Measurements from ENCODE around the gene DIAPH2.

Gene DIAPH2

GRCh38 chrX:97367125-97367524 is 682.5 kb downstream of the DIAPH2 start:
- Histone ChIP-seq H3K36me3 (ENCODE audit: control insufficient read depth in 2 of 2, insufficient read depth in 1 of 2, low read length in 2 of 2) (no peaks in the 10 kb centered on the region), H3K27ac (ENCODE audit: extremely low read depth, low read depth, low read length) (no peak overlapping the region), H3K4me3 (ENCODE audit: low read depth, low read length) (no peak overlapping the region), H3K4me1 (ENCODE audit: control insufficient read depth, insufficient read depth, low read length) (no peaks in the 10 kb centered on the region), H3K9me3 (ENCODE audit: control insufficient read depth, insufficient read depth, low read depth, low read length) (no peaks in the 10 kb centered on the region)
- no peak for TF ChIP-seq INSM2 (tag by site-specific recombination; IDR thresholded peaks at IDR 0.05)
- TF ChIP-seq HIC1 (tag by site-specific recombination; IDR thresholded peaks at IDR 0.05) = no peak
- TF ChIP-seq OVOL3 (tag by site-specific recombination; IDR thresholded peaks at IDR 0.05) = no peak
- no peak for TF ChIP-seq GLI4 (tag by site-specific recombination; IDR thresholded peaks at IDR 0.05)
- no peak for TF ChIP-seq ZNF585B (tag by site-specific recombination; IDR thresholded peaks at IDR 0.05)
- no peak for TF ChIP-seq ZNF776 (tag by site-specific recombination; IDR thresholded peaks at IDR 0.05; ENCODE audit: borderline replicate concordance)
- TF ChIP-seq REST (tag by site-specific recombination; IDR thresholded peaks at IDR 0.05) = no peak
- TF ChIP-seq ZNF184 (tag by site-specific recombination; IDR thresholded peaks at IDR 0.05) = no peak
- TF ChIP-seq ZNF157 (tag by site-specific recombination; IDR thresholded peaks at IDR 0.05) = no peak
- ChIA-PET POLR2A (no interaction called here), CTCF (no interaction called here)

DNA sequence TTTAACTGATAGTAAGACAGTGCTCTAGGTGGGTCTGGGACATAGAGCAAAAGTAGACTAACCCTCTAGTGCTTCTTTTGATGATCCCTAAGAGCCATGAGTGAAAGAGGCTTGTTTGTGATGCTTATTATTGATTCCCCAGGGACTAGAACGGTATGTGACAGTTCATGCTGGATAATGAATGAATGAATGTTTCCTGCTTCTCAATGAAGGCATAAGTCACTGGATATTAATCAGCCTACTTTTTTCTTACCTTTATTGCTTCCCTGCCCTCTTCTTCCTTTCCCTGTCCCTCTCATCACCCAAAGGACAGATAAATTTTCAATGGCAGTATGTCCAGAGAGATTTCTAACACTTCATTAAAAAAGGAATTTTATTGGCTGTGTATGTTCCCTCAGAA is 685.3 kb downstream of the DIAPH2 start:
- Histone ChIP-seq H3K4me3 (ENCODE audit: low read depth, low read length) (no peak overlapping the region), H3K27ac (ENCODE audit: extremely low read depth, low read depth, low read length) (no peak overlapping the region), H3K4me1 (ENCODE audit: control insufficient read depth, insufficient read depth, low read length) (no peaks in the 10 kb centered on the region), H3K9me3 (ENCODE audit: control insufficient read depth, insufficient read depth, low read depth, low read length) (no peaks in the 10 kb centered on the region), H3K36me3 (ENCODE audit: control insufficient read depth in 2 of 2, insufficient read depth in 1 of 2, low read length in 2 of 2) (no peaks in the 10 kb centered on the region)
- POLR2A ChIA-PET = no interaction called here
- TF ChIP-seq WT1 (tag by site-specific recombination; IDR thresholded peaks at IDR 0.05) (no peak), ZNF184 (tag by site-specific recombination; IDR thresholded peaks at IDR 0.05) (no peak), HOXA7 (CRISPR knock-in tag; IDR thresholded peaks at IDR 0.05; ENCODE audit: borderline replicate concordance) (no peak), ZNF292 (tag by site-specific recombination; IDR thresholded peaks at IDR 0.05; ENCODE audit: borderline replicate concordance, low read depth) (no peak), ZNF426 (tag by site-specific recombination; IDR thresholded peaks at IDR 0.05) (no peak), ZNF248 (tag by site-specific recombination; IDR thresholded peaks at IDR 0.05) (no peak), KLF7 (tag by site-specific recombination; IDR thresholded peaks at IDR 0.05; ENCODE audit: borderline replicate concordance) (no peak), SP7 (tag by site-specific recombination; IDR thresholded peaks at IDR 0.05) (no peak), HOXC10 (CRISPR knock-in tag; IDR thresholded peaks at IDR 0.05) (no peak), ZNF555 (tag by site-specific recombination; conservative IDR thresholded peaks at IDR 0.05) (no peak), EGR2 (tag by site-specific recombination; IDR thresholded peaks at IDR 0.05; ENCODE audit: low read depth) (no peak)
- TF ChIP-seq, protein P1, sequence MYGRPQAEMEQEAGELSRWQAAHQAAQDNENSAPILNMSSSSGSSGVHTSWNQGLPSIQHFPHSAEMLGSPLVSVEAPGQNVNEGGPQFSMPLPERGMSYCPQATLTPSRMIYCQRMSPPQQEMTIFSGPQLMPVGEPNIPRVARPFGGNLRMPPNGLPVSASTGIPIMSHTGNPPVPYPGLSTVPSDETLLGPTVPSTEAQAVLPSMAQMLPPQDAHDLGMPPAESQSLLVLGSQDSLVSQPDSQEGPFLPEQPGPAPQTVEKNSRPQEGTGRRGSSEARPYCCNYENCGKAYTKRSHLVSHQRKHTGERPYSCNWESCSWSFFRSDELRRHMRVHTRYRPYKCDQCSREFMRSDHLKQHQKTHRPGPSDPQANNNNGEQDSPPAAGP (tag by site-specific recombination; IDR thresholded peaks at IDR 0.05) = no peak
- CTCF ChIA-PET = no interaction called here

Measured in HEK293 (cell line).